Osteoblast (primary cell): ENCODE measurements around the gene RNF212. TPM values are rescaled to one million over a fixed set of nuclear protein-coding genes. Genes with fewer than 3 reads are reported as not detected.

Experiments used
- DNase-seq: peaks from one replicate; pipeline ENCODE4 v3.0.0; 2011; ENCODE audit warnings: low spot score, mixed read lengths; ENCODE audit not compliant: insufficient read length; ENCODE audit errors: missing footprints
- H2AFZ ChIP-seq: 2 replicates; pipeline ENCODE4 v1.6.0; 2011; ENCODE audit warnings: mild to moderate bottlenecking, low read length
- H3K27ac ChIP-seq: 2 replicates; pipeline ENCODE4 v1.5.1; 2011; ENCODE audit warnings: mild to moderate bottlenecking, low read depth, low read length, moderate library complexity
- H3K27me3 ChIP-seq: 2 replicates; pipeline ENCODE4 v1.6.0; 2012; ENCODE audit warnings: mild to moderate bottlenecking, control low read depth, inconsistent platforms, low read length, moderate library complexity; ENCODE audit not compliant: insufficient read depth
- H3K36me3 ChIP-seq: 2 replicates; pipeline ENCODE4 v1.5.1; 2011; ENCODE audit warnings: mild to moderate bottlenecking, low read length, control low read depth, moderate library complexity; ENCODE audit not compliant: insufficient read depth
- H3K4me1 ChIP-seq: 2 replicates; pipeline ENCODE4 v1.5.1; 2011; ENCODE audit warnings: mild to moderate bottlenecking, low read length, control low read depth, moderate library complexity; ENCODE audit not compliant: insufficient read depth
- H3K4me2 ChIP-seq: 2 replicates; pipeline ENCODE4 v1.6.0; 2011; ENCODE audit warnings: mild to moderate bottlenecking, low read length; ENCODE audit not compliant: insufficient read depth
- H3K4me3 ChIP-seq: fragments of 200-600 bp; sonication (generic); 3 replicates; pipeline ENCODE4 v1.5.1; 2012; ENCODE audit warnings: mild to moderate bottlenecking, low read length, inconsistent platforms; ENCODE audit not compliant: insufficient read depth
- H3K79me2 ChIP-seq: 2 replicates; pipeline ENCODE4 v1.6.0; 2012; ENCODE audit warnings: mild to moderate bottlenecking, low read length, control low read depth, inconsistent platforms; ENCODE audit not compliant: insufficient read depth
- H3K9me3 ChIP-seq: 2 replicates; pipeline ENCODE4 v1.5.1; 2011; ENCODE audit warnings: low read depth, low read length, control low read depth
- H4K20me1 ChIP-seq: 2 replicates; pipeline ENCODE4 v1.6.0; 2012; ENCODE audit warnings: mild to moderate bottlenecking, low read length, control low read depth; ENCODE audit not compliant: insufficient read depth
- CTCF ChIP-seq: IDR thresholded peaks from 2 replicates; pipeline ENCODE4 v1.5.1; 2011; ENCODE audit warnings: mild to moderate bottlenecking, low read depth, low read length, moderate library complexity; ENCODE audit errors: extremely low read depth
- total RNA-seq: library from RNA; depleted of rRNA; stranded (reverse); fragments of >200 nt; gene quantifications from 2 replicates; pipeline ENCODE4 v1.2.3, GENCODE V29; 2012

RNF212 gene
- total RNA-seq, 1 donor = 7.6 TPM

- peaks cover 4% of the 10 kb centered on the region for H3K27me3 ChIP-seq
Observed at GRCh38 chr4:1116838-1117237, 3.5 kb upstream of the RNF212 start.

DNA sequence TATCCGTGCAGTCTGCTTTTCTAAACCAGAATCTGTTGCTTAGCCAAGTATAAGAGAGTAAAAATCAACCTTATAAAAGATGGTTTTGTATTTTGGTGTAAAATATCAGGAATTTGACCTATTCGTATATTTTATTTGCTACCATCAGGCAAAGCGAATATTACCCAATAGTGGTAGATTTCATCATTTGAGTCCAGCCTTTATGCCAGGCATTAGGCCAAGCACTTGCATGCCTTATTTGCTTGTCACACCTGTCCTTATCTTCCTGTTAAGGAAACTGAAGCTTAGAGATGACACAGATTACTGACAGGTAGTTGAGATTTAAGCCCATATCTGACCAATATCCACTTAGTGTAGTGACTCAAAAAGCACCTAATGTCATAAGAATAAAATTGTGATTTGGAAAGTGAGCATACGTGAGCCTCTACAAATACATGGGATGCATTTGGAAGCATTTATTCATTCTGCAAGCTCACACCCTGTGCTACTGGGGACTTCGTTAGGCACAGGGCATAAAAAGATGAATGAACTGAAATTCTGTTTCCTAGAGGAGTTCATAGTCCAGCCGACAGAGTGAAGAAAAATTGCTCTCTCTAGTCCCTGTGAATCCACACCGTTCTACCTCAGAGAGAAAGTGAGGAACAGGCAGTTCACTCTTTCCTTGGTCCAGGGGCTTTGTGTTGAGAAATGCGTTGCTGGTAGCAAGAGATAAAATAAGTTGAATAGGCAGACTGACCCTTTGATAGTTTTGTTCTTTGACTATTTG, 2.3 kb upstream of the RNF212 start:
- no peaks in the 10 kb centered on the region for H3K4me1 ChIP-seq
- no peak overlapping the region for H3K27ac ChIP-seq
- TF ChIP-seq CTCF = no peak
- no peak overlapping the region for H3K4me3 ChIP-seq
- no peaks in the 10 kb centered on the region for H3K36me3 ChIP-seq
- no peak overlapping the region for H2AFZ ChIP-seq
- peak; percentile 35 for DNase-seq
- no peaks in the 10 kb centered on the region for H4K20me1 ChIP-seq
- no peak overlapping the region for H3K4me2 ChIP-seq
- peaks cover 10% of the 10 kb centered on the region for H3K27me3 ChIP-seq
- H3K79me2 ChIP-seq = no peaks in the 10 kb centered on the region
- no peaks in the 10 kb centered on the region for H3K9me3 ChIP-seq

More at GRCh38 chr4:1116838-1117237, 3.5 kb upstream of the RNF212 start:
- no peaks in the 10 kb centered on the region for H3K4me1 ChIP-seq
- no peaks in the 10 kb centered on the region for H3K79me2 ChIP-seq
- no peak overlapping the region for H3K27ac ChIP-seq
- no peaks in the 10 kb centered on the region for H3K36me3 ChIP-seq
- H2AFZ ChIP-seq = no peak overlapping the region
- no peaks in the 10 kb centered on the region for H4K20me1 ChIP-seq
- peak; percentile 5 for DNase-seq
- no peaks in the 10 kb centered on the region for H3K9me3 ChIP-seq
- no peak overlapping the region for H3K4me3 ChIP-seq
- no peak overlapping the region for H3K4me2 ChIP-seq
- peak; percentile 19 for TF ChIP-seq CTCF

GRCh38 chr4:1112821-1113182, 562 bp downstream of the RNF212 start:
- H3K4me3 ChIP-seq = no peak overlapping the region
- no peak overlapping the region for H2AFZ ChIP-seq
- no peaks in the 10 kb centered on the region for H3K36me3 ChIP-seq
- H3K79me2 ChIP-seq = no peaks in the 10 kb centered on the region
- H4K20me1 ChIP-seq = no peaks in the 10 kb centered on the region
- no peak for DNase-seq
- H3K27ac ChIP-seq = no peak overlapping the region
- no peak for TF ChIP-seq CTCF
- H3K9me3 ChIP-seq = no peaks in the 10 kb centered on the region
- H3K4me1 ChIP-seq = no peaks in the 10 kb centered on the region
- H3K4me2 ChIP-seq = no peak overlapping the region
- H3K27me3 ChIP-seq = peaks cover 8% of the 10 kb centered on the region

DNA sequence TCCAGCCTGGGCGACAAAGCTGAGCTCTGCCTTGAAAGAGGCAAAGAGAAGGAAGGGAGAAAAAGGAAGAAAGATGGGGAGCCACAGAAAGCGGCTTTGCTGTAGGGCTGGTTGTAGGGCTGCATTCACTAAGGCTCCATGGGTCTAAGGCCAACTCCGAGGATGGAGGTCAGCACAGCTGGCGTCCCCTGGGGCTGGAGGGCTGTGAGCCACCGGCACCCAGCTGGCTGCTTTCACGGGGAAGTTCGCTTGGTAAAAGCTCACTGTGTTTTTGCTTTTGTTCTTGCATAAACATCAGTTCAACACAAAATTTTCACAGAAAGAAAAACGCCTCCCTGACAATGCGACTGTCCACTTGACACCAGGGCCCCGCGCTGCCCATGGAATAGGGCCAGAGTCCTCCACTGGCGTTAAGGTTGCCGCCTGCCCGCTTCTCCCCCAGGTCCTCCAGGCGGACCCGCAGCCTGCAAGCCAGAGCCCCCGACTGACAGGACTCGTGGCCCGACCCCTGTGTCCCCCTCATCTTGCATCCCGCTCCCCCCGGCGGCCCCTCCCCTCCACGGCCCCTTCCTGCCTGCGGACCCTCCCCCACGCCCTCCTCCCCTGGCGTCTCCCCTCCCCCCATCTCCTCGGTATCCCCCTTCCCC, 1.1 kb downstream of the RNF212 start:
- H3K4me1 ChIP-seq = no peaks in the 10 kb centered on the region
- no peak overlapping the region for H2AFZ ChIP-seq
- H3K27me3 ChIP-seq = peaks cover 8% of the 10 kb centered on the region
- no peak for TF ChIP-seq CTCF
- H3K4me3 ChIP-seq = no peak overlapping the region
- no peak for DNase-seq
- no peaks in the 10 kb centered on the region for H3K79me2 ChIP-seq
- H4K20me1 ChIP-seq = no peaks in the 10 kb centered on the region
- H3K27ac ChIP-seq = no peak overlapping the region
- no peak overlapping the region for H3K4me2 ChIP-seq
- H3K36me3 ChIP-seq = no peaks in the 10 kb centered on the region
- H3K9me3 ChIP-seq = no peaks in the 10 kb centered on the region
